HEK293 (cell line): ENCODE measurements around the gene SLC39A5.
A peak's percentile ranks its signal among the peaks of the same experiment; 100 is the strongest.

ENCODE experiments used
- CTCF ChIA-PET: fragments of 350-600 bp; formaldehyde crosslinking; extraction: SDS; loops from one replicate; lab custom pipeline; 2021; ENCODE audit warnings: antibody characterized with exemption; lab: Yijun Ruan, JAX
- POLR2A ChIA-PET: fragments of 300-600 bp; formaldehyde crosslinking; extraction: SDS; loops from one replicate; lab custom pipeline; 2020; ENCODE audit warnings: antibody characterized with exemption, inconsistent platforms; lab: Yijun Ruan, JAX
- H3K27ac ChIP-seq: fragments of 200-500 bp; sonication (Bioruptor generic); 2 replicates; pipeline ENCODE4 v1.5.1; 2014; ENCODE audit warnings: low read depth, low read length, control low read depth, inconsistent platforms; ENCODE audit errors: extremely low read depth
- H3K36me3 ChIP-seq, 2 experiments: fragments of 200-500 bp in 1 of 2; sonication (Bioruptor generic) in 1 of 2; 1 replicate in 1 of 2; 2 replicates in 1 of 2; pipeline ENCODE4 v1.5.1; 2014 to 2017; ENCODE audit warnings: inconsistent platforms in 2 of 2, low read length in 2 of 2; ENCODE audit not compliant: control insufficient read depth in 2 of 2, insufficient read depth in 1 of 2
- H3K4me1 ChIP-seq: fragments of 200-500 bp; sonication (Bioruptor generic); 2 replicates; pipeline ENCODE4 v1.5.1; 2014; ENCODE audit warnings: mild to moderate bottlenecking, low read length, inconsistent platforms; ENCODE audit not compliant: control insufficient read depth, insufficient read depth
- H3K4me3 ChIP-seq: 2 replicates; pipeline ENCODE4 v1.5.1; 2011; ENCODE audit warnings: low read depth, mild to moderate bottlenecking, control low read depth, low read length, moderate library complexity
- H3K9me3 ChIP-seq: fragments of 200-500 bp; sonication (Bioruptor generic); 2 replicates; pipeline ENCODE4 v1.5.1; 2014; ENCODE audit warnings: low read depth, low read length, inconsistent platforms; ENCODE audit not compliant: control insufficient read depth, insufficient read depth
- GLIS1 ChIP-seq: fragments of 450-650 bp; formaldehyde crosslinking; IDR thresholded peaks from 2 replicates; pipeline ENCODE4 v1.5.1; 2016; ENCODE audit warnings: missing biosample characterization, missing genetic modification characterization
- SP3 ChIP-seq: fragments of 450-650 bp; formaldehyde crosslinking; IDR thresholded peaks from 2 replicates; pipeline ENCODE4 v1.5.1; 2016; ENCODE audit warnings: missing biosample characterization, missing genetic modification characterization
- ZBTB17 ChIP-seq: fragments of 450-650 bp; formaldehyde crosslinking; IDR thresholded peaks from 2 replicates; pipeline ENCODE4 v1.5.1; 2016; ENCODE audit warnings: missing biosample characterization, missing genetic modification characterization
- ZBTB48 ChIP-seq: fragments of 450-650 bp; formaldehyde crosslinking; IDR thresholded peaks from 2 replicates; pipeline ENCODE4 v1.5.1; 2016; ENCODE audit warnings: missing biosample characterization, missing genetic modification characterization
- ZBTB8A ChIP-seq: fragments of 450-650 bp; formaldehyde crosslinking; IDR thresholded peaks from 2 replicates; pipeline ENCODE4 v1.5.1; 2016; ENCODE audit warnings: missing biosample characterization, missing genetic modification characterization
- ZFP37 ChIP-seq: fragments of 450-650 bp; formaldehyde crosslinking; IDR thresholded peaks from 2 replicates; pipeline ENCODE4 v1.5.1; 2016; ENCODE audit warnings: missing biosample characterization, missing genetic modification characterization
- ZIC2 ChIP-seq: fragments of 450-650 bp; formaldehyde crosslinking; IDR thresholded peaks from 2 replicates; pipeline ENCODE4 v1.5.1; 2016; ENCODE audit warnings: missing biosample characterization, missing genetic modification characterization
- ZNF292 ChIP-seq: fragments of 450-650 bp; formaldehyde crosslinking; IDR thresholded peaks from 2 replicates; pipeline ENCODE4 v1.5.1; 2016; ENCODE audit warnings: low read depth, missing biosample characterization, missing genetic modification characterization, borderline replicate concordance
- ZNF555 ChIP-seq: fragments of 450-650 bp; formaldehyde crosslinking; conservative IDR thresholded peaks from 2 replicates; pipeline ENCODE4 v1.5.1; 2017; ENCODE audit warnings: missing biosample characterization, mild to moderate bottlenecking, missing genetic modification characterization, inconsistent platforms
- ZNF580 ChIP-seq: fragments of 450-650 bp; formaldehyde crosslinking; IDR thresholded peaks from 2 replicates; pipeline ENCODE4 v1.5.1; 2016; ENCODE audit warnings: missing biosample characterization, missing genetic modification characterization
- ZNF585B ChIP-seq: fragments of 450-650 bp; formaldehyde crosslinking; IDR thresholded peaks from 2 replicates; pipeline ENCODE4 v1.5.1; 2016; ENCODE audit warnings: missing biosample characterization, missing genetic modification characterization
- ZNF600 ChIP-seq: fragments of 450-650 bp; formaldehyde crosslinking; IDR thresholded peaks from 2 replicates; pipeline ENCODE4 v1.5.1; 2016; ENCODE audit warnings: missing biosample characterization, missing genetic modification characterization
- ZNF623 ChIP-seq: fragments of 450-650 bp; formaldehyde crosslinking; IDR thresholded peaks from 2 replicates; pipeline ENCODE4 v1.5.1; 2016; ENCODE audit warnings: missing biosample characterization, missing genetic modification characterization
- ZNF660 ChIP-seq: fragments of 450-650 bp; IDR thresholded peaks from 2 replicates; pipeline ENCODE4 v1.5.1; 2018; ENCODE audit warnings: missing biosample characterization, mild to moderate bottlenecking, missing genetic modification characterization
- ZNF677 ChIP-seq: fragments of 450-650 bp; IDR thresholded peaks from 2 replicates; pipeline ENCODE4 v1.5.0; 2018; ENCODE audit warnings: missing biosample characterization, mild to moderate bottlenecking, missing genetic modification characterization, moderate library complexity
- TF ChIP-seq, protein P1 (sequence below): fragments of 450-650 bp; formaldehyde crosslinking; optimal IDR thresholded peaks from 2 replicates; pipeline ENCODE3; 2016; ENCODE audit warnings: missing biosample characterization, mild to moderate bottlenecking, missing genetic modification characterization
- TF ChIP-seq, protein P2 (sequence below): fragments of 450-650 bp; formaldehyde crosslinking; IDR thresholded peaks from 2 replicates; pipeline ENCODE4 v1.5.1; 2016; ENCODE audit warnings: missing biosample characterization, missing genetic modification characterization

Gene SLC39A5

DNA sequence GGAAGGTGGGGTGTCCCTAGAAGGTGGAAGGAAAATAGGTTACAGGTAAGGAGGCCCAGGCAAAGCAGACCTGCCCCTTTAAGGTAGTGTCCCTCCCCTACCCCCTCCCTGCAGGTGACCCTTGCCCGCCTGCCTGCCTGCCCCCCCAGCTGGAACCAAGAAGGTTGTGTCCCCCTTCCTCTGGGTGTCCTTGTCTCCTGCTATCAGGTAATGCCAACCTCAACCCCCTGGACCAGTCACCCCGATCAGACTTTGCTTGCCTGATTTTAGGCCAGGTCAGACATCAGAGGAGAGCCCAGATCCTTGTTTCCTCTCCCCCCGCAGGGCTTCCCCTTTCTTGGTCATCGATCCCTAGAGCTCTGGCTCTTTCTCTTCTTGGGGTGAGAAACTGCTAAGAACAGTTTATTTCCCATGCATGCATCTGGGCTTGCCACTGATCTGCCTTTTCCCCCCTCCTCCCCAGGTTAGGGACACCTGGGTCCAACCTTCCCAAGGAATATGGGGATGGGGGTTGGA is at the start of gene SLC39A5:
TSS of gene SLC39A5 (plus strand) at position 136 of the 516 bp plus-strand sequence. CDS start 1,224 bp downstream, outside the sequence.
- no peaks in the 10 kb centered on the region for H3K9me3 ChIP-seq
- 0 out of 2 replicates have a peak, but pooled peaks cover 3% of the 10 kb centered on the region for H3K4me1 ChIP-seq
- POLR2A ChIA-PET: interaction anchor here (0.6 to 2.6 kb wide), 2 partner anchors 8 to 55 kb away, joined by 3 to 7 read pairs; partner anchors contain the start of gene RNF41
- TF ChIP-seq ZNF677 (tag by site-specific recombination) (0 out of 2 replicates have a peak, but pooled peaks have one; percentile 23), ZBTB17 (peak; percentile 55; the same call in 1 of the 2 replicates), ZNF660 (tag by site-specific recombination) (no peak)
- TF ChIP-seq, all 188 proteins: peak for 2
- CTCF ChIA-PET: interaction anchor here (0.6 kb wide), 1 partner anchor 59 kb away, joined by 3 read pairs; no protein-coding TSS in a partner anchor
- Histone ChIP-seq H3K27ac (no peak within 1 kb of the TSS), H3K4me3 (no peak within 1 kb of the TSS), H3K36me3 (peaks cover 9 to 24% of the 10 kb centered on the region in 2 experiments; a peak in 2 of 3 replicates)

- H3K4me1 ChIP-seq: no peaks in the 10 kb centered on the region; the same call in 1 of the 2 replicates
- no peaks in the 10 kb centered on the region for H3K9me3 ChIP-seq
- TF ChIP-seq ZNF585B (tag by site-specific recombination): no peak
- TF ChIP-seq, all 188 proteins: peak for 0
- no peak overlapping the region for H3K4me3 ChIP-seq
- H3K27ac ChIP-seq: no peak overlapping the region
- ChIA-PET POLR2A (interaction anchor here (4.0 kb wide), 1 partner anchor 25 kb away, joined by 29 read pairs; no protein-coding TSS in a partner anchor), CTCF (interaction anchor here (0.6 to 6.1 kb wide), 9 partner anchors 7 to 449 kb away, joined by 3 to 86 read pairs (median 18); partner anchors contain the start of genes ANKRD52, ESYT1, RNF41 and RPL41)
- peaks cover 39 to 52% of the 10 kb centered on the region in 2 experiments for H3K36me3 ChIP-seq
These were observed 42.9 kb upstream of the SLC39A5 start for GRCh38 chr12:56186957-56187356.

DNA sequence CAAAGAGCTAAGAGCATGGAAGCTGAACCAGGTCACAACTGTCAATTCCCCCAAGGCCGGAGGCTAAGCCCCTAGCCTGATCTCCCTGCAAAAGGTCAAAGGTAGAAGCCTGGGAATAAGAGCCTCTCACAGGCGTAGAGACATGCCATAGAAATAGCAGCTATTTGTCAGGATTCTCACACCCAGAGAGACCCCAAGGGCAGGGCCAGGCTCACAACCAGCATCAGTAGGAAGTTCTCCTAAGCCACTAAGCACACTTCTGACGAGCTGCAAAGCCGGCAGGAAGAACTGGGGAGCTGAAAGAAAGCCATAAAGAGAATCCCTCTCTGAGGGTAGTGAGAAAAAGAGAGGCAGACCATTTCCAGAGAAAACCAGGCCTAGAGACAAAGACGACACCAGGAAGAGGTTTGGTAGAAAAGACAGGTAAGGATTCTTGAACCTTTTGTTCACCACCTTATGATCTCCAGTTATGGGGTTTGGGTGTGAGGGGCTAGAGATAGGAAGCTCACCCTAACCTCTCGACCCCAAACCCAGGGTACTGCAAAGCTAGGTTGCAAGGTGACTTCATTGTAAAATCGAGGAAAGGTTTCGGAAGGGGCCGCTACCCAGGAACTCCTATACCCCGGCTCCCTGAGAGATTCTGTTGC is 41.6 kb upstream of the SLC39A5 start:
- peak overlapping the region; percentile 78 for H3K27ac ChIP-seq
- no peak for TF ChIP-seq ZNF580
- TF ChIP-seq ZNF555 (tag by site-specific recombination): no peak
- peak overlapping the region; percentile 87 for H3K4me3 ChIP-seq
- ChIA-PET POLR2A (interaction anchor here (0.6 to 5.3 kb wide), 11 partner anchors 11 to 84 kb away, joined by 3 to 59 read pairs (median 14); partner anchors contain the start of genes ESYT1, MYL6, PA2G4 and RNF41), CTCF (interaction anchor here (0.5 to 6.1 kb wide), 21 partner anchors 8 to 450 kb away, joined by 3 to 86 read pairs (median 12); partner anchors contain the start of genes ANKRD52, ESYT1, PA2G4 and RNF41)
- H3K9me3 ChIP-seq: no peaks in the 10 kb centered on the region
- H3K4me1 ChIP-seq: no peaks in the 10 kb centered on the region; the same call in 1 of the 2 replicates
- H3K36me3 ChIP-seq: peaks cover 26 to 41% of the 10 kb centered on the region in 2 experiments

GRCh38 chr12:56188778-56189098 is 41.1 kb upstream of the SLC39A5 start:
- Histone ChIP-seq H3K4me3 (peak overlapping the region; percentile 87), H3K36me3 (peaks cover 21 to 36% of the 10 kb centered on the region in 2 experiments), H3K9me3 (no peaks in the 10 kb centered on the region), H3K27ac (peak overlapping the region; percentile 78), H3K4me1 (no peaks in the 10 kb centered on the region; the same call in 1 of the 2 replicates)
- ChIA-PET CTCF (interaction anchor here (0.6 to 6.1 kb wide), 25 partner anchors 9 to 948 kb away, joined by 3 to 86 read pairs (median 10); partner anchors contain the start of genes ANKRD52, ESYT1, PA2G4 and RNF41), POLR2A (interaction anchor here (0.7 to 5.3 kb wide), 13 partner anchors 11 to 142 kb away, joined by 3 to 59 read pairs (median 9); partner anchors contain the start of genes ANKRD52, ESYT1, MYL6 and PA2G4)
- TF ChIP-seq ZBTB8A (tag by site-specific recombination) (peak; percentile 86), SP3 (no peak), ZNF292 (tag by site-specific recombination) (no peak), ZNF600 (tag by site-specific recombination) (no peak), ZBTB48 (tag by site-specific recombination) (peak; percentile 34; the same call in 1 of the 2 replicates), ZIC2 (tag by site-specific recombination) (0 out of 2 replicates have a peak, but pooled peaks have one; percentile 25), GLIS1 (tag by site-specific recombination) (0 out of 2 replicates have a peak, but pooled peaks have one; percentile 12), ZFP37 (tag by site-specific recombination) (no peak), ZNF623 (tag by site-specific recombination) (no peak)
- TF ChIP-seq, protein P1, sequence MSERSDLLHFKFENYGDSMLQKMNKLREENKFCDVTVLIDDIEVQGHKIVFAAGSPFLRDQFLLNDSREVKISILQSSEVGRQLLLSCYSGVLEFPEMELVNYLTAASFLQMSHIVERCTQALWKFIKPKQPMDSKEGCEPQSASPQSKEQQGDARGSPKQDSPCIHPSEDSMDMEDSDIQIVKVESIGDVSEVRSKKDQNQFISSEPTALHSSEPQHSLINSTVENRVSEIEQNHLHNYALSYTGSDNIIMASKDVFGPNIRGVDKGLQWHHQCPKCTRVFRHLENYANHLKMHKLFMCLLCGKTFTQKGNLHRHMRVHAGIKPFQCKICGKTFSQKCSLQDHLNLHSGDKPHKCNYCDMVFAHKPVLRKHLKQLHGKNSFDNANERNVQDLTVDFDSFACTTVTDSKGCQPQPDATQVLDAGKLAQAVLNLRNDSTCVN (tag by site-specific recombination): peak; percentile 6
- TF ChIP-seq, protein P2, sequence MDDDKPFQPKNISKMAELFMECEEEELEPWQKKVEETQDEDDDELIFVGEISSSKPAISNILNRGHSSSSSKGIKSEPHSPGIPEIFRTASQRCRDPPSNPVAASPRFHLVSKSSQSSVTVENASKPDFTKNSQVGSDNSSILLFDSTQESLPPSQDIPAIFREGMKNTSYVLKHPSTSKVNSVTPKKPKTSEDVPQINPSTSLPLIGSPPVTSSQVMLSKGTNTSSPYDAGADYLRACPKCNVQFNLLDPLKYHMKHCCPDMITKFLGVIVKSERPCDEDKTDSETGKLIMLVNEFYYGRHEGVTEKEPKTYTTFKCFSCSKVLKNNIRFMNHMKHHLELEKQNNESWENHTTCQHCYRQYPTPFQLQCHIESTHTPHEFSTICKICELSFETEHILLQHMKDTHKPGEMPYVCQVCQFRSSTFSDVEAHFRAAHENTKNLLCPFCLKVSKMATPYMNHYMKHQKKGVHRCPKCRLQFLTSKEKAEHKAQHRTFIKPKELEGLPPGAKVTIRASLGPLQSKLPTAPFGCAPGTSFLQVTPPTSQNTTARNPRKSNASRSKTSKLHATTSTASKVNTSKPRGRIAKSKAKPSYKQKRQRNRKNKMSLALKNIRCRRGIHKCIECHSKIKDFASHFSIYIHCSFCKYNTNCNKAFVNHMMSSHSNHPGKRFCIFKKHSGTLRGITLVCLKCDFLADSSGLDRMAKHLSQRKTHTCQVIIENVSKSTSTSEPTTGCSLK: no peak
